OCI-LY7 (cell line): ENCODE data around the gene ZNF354B.

Source experiments
- CTCF ChIP-seq: fragments of 200-600 bp; sonication (generic); conservative IDR thresholded peaks from 2 replicates; pipeline ENCODE4 v1.5.1; 2014; ENCODE audit warnings: mild to moderate bottlenecking, antibody characterized with exemption, low read length, moderate library complexity, mixed read lengths
- EZH2phosphoT487 ChIP-seq: fragments of 200-600 bp; sonication (generic); IDR thresholded peaks from 2 replicates; pipeline ENCODE4 v1.6.1; 2018; ENCODE audit warnings: low read depth, borderline replicate concordance, mild to moderate bottlenecking, mixed run types, antibody characterized with exemption, low read length, moderate library complexity, mixed read lengths

GRCh38 chr5:178839319-178839704 lies 20.4 kb upstream of the ZNF354B start:
- TF ChIP-seq CTCF (peak; percentile 70), EZH2phosphoT487 (no peak)
